K562 (cell line): Measurements from ENCODE around the gene PRRC2B.

ENCODE experiments used
- CBFB ChIP-seq: sonication (generic); formaldehyde crosslinking; IDR thresholded peaks from 2 replicates; pipeline ENCODE4 v1.4.0; 2020; ENCODE audit warnings: mild to moderate bottlenecking, missing genetic modification reagents
- CEBPG ChIP-seq, 3 experiments: fragments of 200-800 bp in 1 of 3; sonication (Bioruptor generic) in 1 of 3; sonication (generic) in 1 of 3; formaldehyde crosslinking in 1 of 3; IDR thresholded peaks in 2 of 3; conservative IDR thresholded peaks in 1 of 3; 2 replicates each; pipeline versions ENCODE4 v1.6.1 to v1.8.0; 2016 to 2022; ENCODE audit warnings: missing compliant biosample characterization in 2 of 3, missing genetic modification characterization in 2 of 3, mild to moderate bottlenecking in 1 of 3, missing genetic modification reagents in 1 of 3
- CTCF ChIP-seq, 3 experiments: IDR thresholded peaks in 2 of 3; conservative IDR thresholded peaks in 1 of 3; 2 replicates each; pipeline ENCODE4 v1.5.1; 2011 to 2012; ENCODE audit warnings: low read length in 3 of 3, mild to moderate bottlenecking in 3 of 3, control low read depth in 2 of 3, improper control_type of control experiment in 1 of 3, inconsistent platforms in 1 of 3, low read depth in 1 of 3, mixed read lengths in 1 of 3, moderate library complexity in 1 of 3; ENCODE audit not compliant: insufficient read depth in 2 of 3
- EZH2 ChIP-seq: IDR thresholded peaks from 2 replicates; pipeline ENCODE4 v1.6.1; 2012; ENCODE audit warnings: low read depth, mild to moderate bottlenecking, inconsistent platforms, low read length, borderline replicate concordance
- RAD21 ChIP-seq, 2 experiments: fragments of 250-450 bp in 1 of 2; fragments of 450-650 bp in 1 of 2; sonication (Bioruptor Pico) in 1 of 2; formaldehyde crosslinking in 1 of 2; IDR thresholded peaks in 1 of 2; conservative IDR thresholded peaks in 1 of 2; 2 replicates each; pipeline versions ENCODE4 v1.4.0 to v1.8.0; 2020 to 2022; ENCODE audit warnings: mild to moderate bottlenecking in 2 of 2, moderate library complexity in 1 of 2
- REST ChIP-seq, 2 experiments: fragments of 450-650 bp; formaldehyde crosslinking in 1 of 2; IDR thresholded peaks; 2 replicates each; pipeline versions ENCODE4 v1.4.0 to v1.6.1; 2014 to 2020; ENCODE audit warnings: mild to moderate bottlenecking in 2 of 2, borderline replicate concordance in 1 of 2, low read depth in 1 of 2
- THAP7 ChIP-seq: fragments of 250-450 bp; sonication (Bioruptor Pico); IDR thresholded peaks from 2 replicates; pipeline ENCODE4 v1.5.0; 2021
- ZNF134 ChIP-seq: fragments of 250-450 bp; sonication (Bioruptor Pico); conservative IDR thresholded peaks from 2 replicates; pipeline ENCODE4 v1.4.0; 2020
- ZNF512 ChIP-seq: IDR thresholded peaks from 2 replicates; pipeline ENCODE4 v1.6.1; 2016; ENCODE audit warnings: missing genetic modification characterization, missing compliant biosample characterization

- TF ChIP-seq CBFB = no peak
- TF ChIP-seq RAD21 (CRISPR knock-in tag; conservative IDR thresholded peaks at IDR 0.05 in 1 of 2, IDR thresholded peaks at IDR 0.05 in 1 of 2) = no peak
- TF ChIP-seq EZH2 = no peak
- no peak for TF ChIP-seq ZNF134 (CRISPR knock-in tag)
- no peak for TF ChIP-seq THAP7 (CRISPR knock-in tag)
- TF ChIP-seq REST (IDR thresholded peaks at IDR 0.05; ENCODE audit: borderline replicate concordance) = no peak
- no peak for TF ChIP-seq REST (CRISPR knock-in tag; IDR thresholded peaks at IDR 0.05; ENCODE audit: low read depth)
- no peak for TF ChIP-seq CTCF (IDR thresholded peaks at IDR 0.05 in 2 of 3, conservative IDR thresholded peaks at IDR 0.05 in 1 of 3; ENCODE audit: insufficient read depth in 2 of 3, low read depth in 1 of 3, low read length in 3 of 3)
- TF ChIP-seq ZNF512 (tag) = no peak
- TF ChIP-seq CEBPG (CRISPR knock-in tag; IDR thresholded peaks at IDR 0.05) = no peak
- TF ChIP-seq CEBPG (tag; conservative IDR thresholded peaks at IDR 0.05 in 1 of 2, IDR thresholded peaks at IDR 0.05 in 1 of 2) = no peak
Measured at GRCh38 chr9:131398204-131398603, 4.3 kb downstream of the PRRC2B start.
